ENCODE results near the gene FAM13C. TPM values are rescaled to one million over a fixed set of nuclear protein-coding genes. Genes with fewer than 3 reads are reported as not detected.

Gene FAM13C
- polyA plus RNA-seq, 1 donor from 2014 or later: 89.3 TPM

DNA sequence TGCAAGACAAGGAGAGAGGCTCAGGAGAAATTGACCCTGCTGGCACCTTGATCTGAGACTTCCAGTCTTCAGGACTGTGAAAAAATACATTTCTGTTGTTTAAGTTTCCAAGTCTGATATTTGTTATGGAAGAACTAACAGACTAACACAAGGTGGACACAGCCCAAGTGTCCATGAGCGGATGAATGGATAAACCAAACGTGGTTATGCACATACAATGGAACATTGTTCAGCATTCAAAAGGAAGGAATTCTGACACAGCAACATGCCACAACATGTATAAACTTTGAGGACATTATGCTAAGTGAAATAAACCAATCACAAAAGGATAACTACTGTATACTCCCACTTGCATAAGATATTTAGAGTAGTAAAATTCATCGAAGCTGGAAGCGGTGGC, 76.5 kb downstream of the FAM13C start (continued):
- no peak for TF ChIP-seq RAD21 (conservative IDR thresholded peaks at IDR 0.05)
- no peak for TF ChIP-seq EP300 (conservative IDR thresholded peaks at IDR 0.05; ENCODE audit: poor library complexity, severe bottlenecking)

DNA sequence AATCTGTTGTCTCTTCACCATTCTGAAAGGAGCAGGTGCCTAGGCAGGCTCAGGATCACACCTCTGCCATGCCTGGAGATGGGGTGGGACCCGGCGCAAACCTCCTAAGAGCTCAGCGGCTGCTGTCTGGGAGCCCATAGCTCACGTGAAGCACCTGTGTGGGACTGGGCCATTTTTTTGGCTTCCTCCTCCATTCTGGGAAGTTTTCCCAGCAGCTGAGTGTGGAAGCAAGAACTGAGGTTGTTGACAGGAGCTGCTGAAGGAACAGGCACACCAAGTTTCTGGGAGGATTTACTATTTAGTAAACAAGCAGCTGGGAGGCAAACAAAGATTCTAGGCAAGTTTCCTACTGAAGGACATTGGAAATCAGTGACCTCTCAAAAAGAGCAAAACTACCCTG, 77.3 kb downstream of the FAM13C start:
- TF ChIP-seq POLR2AphosphoS5 (IDR thresholded peaks at IDR 0.05) (no peak), EZH2 (IDR thresholded peaks at IDR 0.05; ENCODE audit: borderline replicate concordance, insufficient read depth, low read length, poor library complexity, severe bottlenecking) (no peak), SMC3 (conservative IDR thresholded peaks at IDR 0.05; ENCODE audit: poor library complexity) (no peak), EP300 (conservative IDR thresholded peaks at IDR 0.05; ENCODE audit: poor library complexity, severe bottlenecking) (no peak), RAD21 (conservative IDR thresholded peaks at IDR 0.05) (no peak), TAF1 (IDR thresholded peaks at IDR 0.05; ENCODE audit: low read depth) (no peak), MXI1 (conservative IDR thresholded peaks at IDR 0.05; ENCODE audit: poor library complexity, severe bottlenecking) (no peak)
- TF ChIP-seq, protein P1, sequence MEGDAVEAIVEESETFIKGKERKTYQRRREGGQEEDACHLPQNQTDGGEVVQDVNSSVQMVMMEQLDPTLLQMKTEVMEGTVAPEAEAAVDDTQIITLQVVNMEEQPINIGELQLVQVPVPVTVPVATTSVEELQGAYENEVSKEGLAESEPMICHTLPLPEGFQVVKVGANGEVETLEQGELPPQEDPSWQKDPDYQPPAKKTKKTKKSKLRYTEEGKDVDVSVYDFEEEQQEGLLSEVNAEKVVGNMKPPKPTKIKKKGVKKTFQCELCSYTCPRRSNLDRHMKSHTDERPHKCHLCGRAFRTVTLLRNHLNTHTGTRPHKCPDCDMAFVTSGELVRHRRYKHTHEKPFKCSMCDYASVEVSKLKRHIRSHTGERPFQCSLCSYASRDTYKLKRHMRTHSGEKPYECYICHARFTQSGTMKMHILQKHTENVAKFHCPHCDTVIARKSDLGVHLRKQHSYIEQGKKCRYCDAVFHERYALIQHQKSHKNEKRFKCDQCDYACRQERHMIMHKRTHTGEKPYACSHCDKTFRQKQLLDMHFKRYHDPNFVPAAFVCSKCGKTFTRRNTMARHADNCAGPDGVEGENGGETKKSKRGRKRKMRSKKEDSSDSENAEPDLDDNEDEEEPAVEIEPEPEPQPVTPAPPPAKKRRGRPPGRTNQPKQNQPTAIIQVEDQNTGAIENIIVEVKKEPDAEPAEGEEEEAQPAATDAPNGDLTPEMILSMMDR (IDR thresholded peaks at IDR 0.05; ENCODE audit: poor library complexity, severe bottlenecking): no peak
- TF ChIP-seq, protein P2, sequence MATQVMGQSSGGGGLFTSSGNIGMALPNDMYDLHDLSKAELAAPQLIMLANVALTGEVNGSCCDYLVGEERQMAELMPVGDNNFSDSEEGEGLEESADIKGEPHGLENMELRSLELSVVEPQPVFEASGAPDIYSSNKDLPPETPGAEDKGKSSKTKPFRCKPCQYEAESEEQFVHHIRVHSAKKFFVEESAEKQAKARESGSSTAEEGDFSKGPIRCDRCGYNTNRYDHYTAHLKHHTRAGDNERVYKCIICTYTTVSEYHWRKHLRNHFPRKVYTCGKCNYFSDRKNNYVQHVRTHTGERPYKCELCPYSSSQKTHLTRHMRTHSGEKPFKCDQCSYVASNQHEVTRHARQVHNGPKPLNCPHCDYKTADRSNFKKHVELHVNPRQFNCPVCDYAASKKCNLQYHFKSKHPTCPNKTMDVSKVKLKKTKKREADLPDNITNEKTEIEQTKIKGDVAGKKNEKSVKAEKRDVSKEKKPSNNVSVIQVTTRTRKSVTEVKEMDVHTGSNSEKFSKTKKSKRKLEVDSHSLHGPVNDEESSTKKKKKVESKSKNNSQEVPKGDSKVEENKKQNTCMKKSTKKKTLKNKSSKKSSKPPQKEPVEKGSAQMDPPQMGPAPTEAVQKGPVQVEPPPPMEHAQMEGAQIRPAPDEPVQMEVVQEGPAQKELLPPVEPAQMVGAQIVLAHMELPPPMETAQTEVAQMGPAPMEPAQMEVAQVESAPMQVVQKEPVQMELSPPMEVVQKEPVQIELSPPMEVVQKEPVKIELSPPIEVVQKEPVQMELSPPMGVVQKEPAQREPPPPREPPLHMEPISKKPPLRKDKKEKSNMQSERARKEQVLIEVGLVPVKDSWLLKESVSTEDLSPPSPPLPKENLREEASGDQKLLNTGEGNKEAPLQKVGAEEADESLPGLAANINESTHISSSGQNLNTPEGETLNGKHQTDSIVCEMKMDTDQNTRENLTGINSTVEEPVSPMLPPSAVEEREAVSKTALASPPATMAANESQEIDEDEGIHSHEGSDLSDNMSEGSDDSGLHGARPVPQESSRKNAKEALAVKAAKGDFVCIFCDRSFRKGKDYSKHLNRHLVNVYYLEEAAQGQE (IDR thresholded peaks at IDR 0.05; ENCODE audit: borderline replicate concordance): no peak
- Histone ChIP-seq H3K27me3 (ENCODE audit: insufficient read depth, low read depth, low read length) (no peaks in the 10 kb centered on the region), H3K79me2 (replicated peaks; ENCODE audit: insufficient read depth, low read length) (no peaks in the 10 kb centered on the region), H3K9ac (ENCODE audit: low read length) (no peak overlapping the region), H3K4me2 (ENCODE audit: low read length) (no peak overlapping the region), H2AFZ (ENCODE audit: low read depth, low read length) (no peak overlapping the region), H3K27ac (ENCODE audit: low read length) (peak overlapping the region; percentile 58), H3K36me3 (ENCODE audit: insufficient read depth, low read length) (peaks cover 14% of the 10 kb centered on the region), H3K9me3 (ENCODE audit: low read length) (no peaks in the 10 kb centered on the region), H4K20me1 (ENCODE audit: insufficient read depth) (no peaks in the 10 kb centered on the region), H3K9me2 (ENCODE audit: insufficient read depth, low read length) (no peaks in the 10 kb centered on the region), H3K4me3 (ENCODE audit: low read length) (no peak overlapping the region), H3F3A (ENCODE audit: insufficient read depth, low read length, poor library complexity, severe bottlenecking) (peaks cover 3% of the 10 kb centered on the region)

DNA sequence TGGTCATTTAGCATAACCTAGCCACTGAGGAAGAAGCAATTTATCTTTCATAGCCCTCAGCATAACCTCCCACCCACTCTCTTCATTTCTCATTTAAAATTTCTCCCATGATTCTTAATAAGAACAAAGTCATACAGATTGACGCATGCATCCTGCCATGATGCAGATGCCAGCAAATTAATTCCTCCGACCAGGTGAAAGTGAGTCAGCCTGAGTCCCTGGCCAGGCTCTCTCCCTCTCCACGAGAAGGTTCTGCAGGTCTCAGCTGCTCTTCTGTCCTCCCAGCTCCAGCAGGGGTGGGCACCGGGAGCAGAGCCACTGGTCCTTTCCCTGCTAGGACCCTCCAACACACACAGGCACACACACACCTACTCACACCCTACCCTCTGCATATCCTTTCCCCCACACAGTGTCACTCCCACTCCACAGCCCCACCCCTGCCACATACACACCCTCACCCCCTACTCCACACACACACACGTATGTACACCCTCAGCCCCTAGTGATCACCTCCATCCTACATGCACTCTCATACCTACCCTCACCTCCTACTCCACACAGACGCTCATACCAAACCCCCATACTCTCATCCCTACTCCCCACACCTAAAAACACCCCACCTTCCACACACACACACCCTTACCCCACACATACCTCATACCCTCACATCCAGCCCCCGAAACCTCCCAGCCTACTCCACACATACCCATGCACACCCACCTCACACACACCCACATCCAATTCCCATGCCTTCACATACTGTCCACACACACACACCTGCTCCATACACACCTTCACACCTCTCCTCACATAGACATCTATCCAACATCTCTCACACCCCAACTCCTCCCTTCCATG, 78.0 kb downstream of the FAM13C start:
- Histone ChIP-seq H3K9ac (ENCODE audit: low read length) (peak overlapping the region; percentile 42), H3K9me3 (ENCODE audit: low read length) (no peaks in the 10 kb centered on the region), H3K79me2 (replicated peaks; ENCODE audit: insufficient read depth, low read length) (no peaks in the 10 kb centered on the region), H2AFZ (ENCODE audit: low read depth, low read length) (no peak overlapping the region), H3K4me3 (ENCODE audit: low read length) (peak overlapping the region; percentile 40), H3K4me2 (ENCODE audit: low read length) (no peak overlapping the region), H3K27ac (ENCODE audit: low read length) (peak overlapping the region; percentile 58), H3K9me2 (ENCODE audit: insufficient read depth, low read length) (no peaks in the 10 kb centered on the region), H3K27me3 (ENCODE audit: insufficient read depth, low read depth, low read length) (no peaks in the 10 kb centered on the region), H3F3A (ENCODE audit: insufficient read depth, low read length, poor library complexity, severe bottlenecking) (peaks cover 3% of the 10 kb centered on the region), H4K20me1 (ENCODE audit: insufficient read depth) (no peaks in the 10 kb centered on the region), H3K36me3 (ENCODE audit: insufficient read depth, low read length) (peaks cover 12% of the 10 kb centered on the region)
- TF ChIP-seq, protein P2 (IDR thresholded peaks at IDR 0.05; ENCODE audit: borderline replicate concordance): no peak
- TF ChIP-seq, protein P1 (IDR thresholded peaks at IDR 0.05; ENCODE audit: poor library complexity, severe bottlenecking): no peak
- no peak for TF ChIP-seq EZH2 (IDR thresholded peaks at IDR 0.05; ENCODE audit: borderline replicate concordance, insufficient read depth, low read length, poor library complexity, severe bottlenecking)

Data from neural cell (in vitro differentiated cells).